ENCODE results near the gene ZNF678.

Gene ZNF678

GRCh38 chr1:227563324-227564201 lies at the start of gene ZNF678:
Gene ZNF678 (plus strand): TSS chr1:227563556. CDS start chr1:227650992, 87,436 bp downstream.
- DNase-seq (ENCODE audit: low spot score), result peak; percentile 93

GRCh38 chr1:227518876-227519275 lies 44.5 kb upstream of the ZNF678 start:
- no peak for DNase-seq (ENCODE audit: low spot score)

- no peak for DNase-seq (ENCODE audit: low spot score)
Measured at GRCh38 chr1:227521782-227522181, 41.6 kb upstream of the ZNF678 start.

DNA sequence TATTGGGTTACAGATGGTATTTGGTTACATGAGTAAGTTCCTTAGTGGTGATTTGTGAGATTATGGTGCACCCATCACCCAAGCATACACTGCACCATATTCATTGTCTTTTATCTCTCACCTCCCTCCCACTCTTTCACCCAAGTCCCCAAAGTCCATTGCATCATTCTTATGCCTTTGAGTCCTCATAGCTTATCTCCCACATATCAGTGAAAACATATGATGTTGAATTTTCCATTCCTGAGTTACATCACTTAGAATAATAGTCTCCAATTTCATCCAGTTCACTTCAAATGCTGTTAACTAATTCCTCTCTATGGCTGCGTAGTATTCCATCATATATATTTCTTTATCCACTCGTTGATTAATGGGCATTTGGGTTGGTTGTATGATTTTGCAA lies 36.8 kb upstream of the ZNF678 start:
- DNase-seq (ENCODE audit: low spot score), result no peak

GRCh38 chr1:227532019-227532619 lies 31.2 kb upstream of the ZNF678 start:
- no peak for DNase-seq (ENCODE audit: low spot score)

- no peak for DNase-seq (ENCODE audit: low spot score)
Measured at GRCh38 chr1:227540170-227541098, 22.9 kb upstream of the ZNF678 start.

DNA sequence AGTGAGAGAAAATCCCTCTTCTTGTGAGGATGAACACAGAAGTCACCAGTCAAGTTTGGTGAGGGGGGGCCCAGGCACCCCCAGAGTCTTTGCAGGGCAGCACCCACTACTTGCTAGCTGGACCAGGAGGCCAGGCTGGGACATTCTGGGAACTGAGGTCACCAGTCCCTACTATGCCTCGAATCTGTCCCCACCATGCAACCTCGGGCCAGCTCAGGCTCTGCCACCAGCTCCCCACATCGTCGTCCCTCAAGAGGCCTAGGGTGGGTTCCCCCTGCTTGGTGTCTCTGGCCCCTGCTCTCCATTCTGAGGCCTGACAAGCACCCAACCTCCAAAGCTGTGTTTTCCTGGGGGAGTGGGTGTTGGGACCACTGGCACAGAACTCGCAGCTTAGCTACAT lies 22.2 kb upstream of the ZNF678 start:
- no peak for DNase-seq (ENCODE audit: low spot score)

DNA sequence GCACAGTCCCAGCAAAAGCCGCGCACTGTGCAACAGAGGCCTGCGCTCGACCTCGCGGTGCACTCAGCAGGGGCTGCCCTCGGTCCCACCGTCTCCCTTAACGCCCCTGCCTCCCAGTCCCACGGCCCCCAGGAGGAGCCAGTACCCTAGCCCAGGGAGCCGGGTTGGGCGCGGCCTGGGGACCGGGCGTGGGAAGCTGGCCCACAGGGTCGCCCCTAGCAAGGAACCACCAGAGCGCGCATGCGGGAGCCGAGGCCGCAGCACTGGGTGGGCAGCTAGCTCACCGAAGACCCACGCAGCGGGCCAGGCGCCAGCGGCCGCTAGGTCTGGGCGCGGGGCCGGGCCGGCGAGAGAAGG lies 21.6 kb upstream of the ZNF678 start:
- no peak for DNase-seq (ENCODE audit: low spot score)

DNA sequence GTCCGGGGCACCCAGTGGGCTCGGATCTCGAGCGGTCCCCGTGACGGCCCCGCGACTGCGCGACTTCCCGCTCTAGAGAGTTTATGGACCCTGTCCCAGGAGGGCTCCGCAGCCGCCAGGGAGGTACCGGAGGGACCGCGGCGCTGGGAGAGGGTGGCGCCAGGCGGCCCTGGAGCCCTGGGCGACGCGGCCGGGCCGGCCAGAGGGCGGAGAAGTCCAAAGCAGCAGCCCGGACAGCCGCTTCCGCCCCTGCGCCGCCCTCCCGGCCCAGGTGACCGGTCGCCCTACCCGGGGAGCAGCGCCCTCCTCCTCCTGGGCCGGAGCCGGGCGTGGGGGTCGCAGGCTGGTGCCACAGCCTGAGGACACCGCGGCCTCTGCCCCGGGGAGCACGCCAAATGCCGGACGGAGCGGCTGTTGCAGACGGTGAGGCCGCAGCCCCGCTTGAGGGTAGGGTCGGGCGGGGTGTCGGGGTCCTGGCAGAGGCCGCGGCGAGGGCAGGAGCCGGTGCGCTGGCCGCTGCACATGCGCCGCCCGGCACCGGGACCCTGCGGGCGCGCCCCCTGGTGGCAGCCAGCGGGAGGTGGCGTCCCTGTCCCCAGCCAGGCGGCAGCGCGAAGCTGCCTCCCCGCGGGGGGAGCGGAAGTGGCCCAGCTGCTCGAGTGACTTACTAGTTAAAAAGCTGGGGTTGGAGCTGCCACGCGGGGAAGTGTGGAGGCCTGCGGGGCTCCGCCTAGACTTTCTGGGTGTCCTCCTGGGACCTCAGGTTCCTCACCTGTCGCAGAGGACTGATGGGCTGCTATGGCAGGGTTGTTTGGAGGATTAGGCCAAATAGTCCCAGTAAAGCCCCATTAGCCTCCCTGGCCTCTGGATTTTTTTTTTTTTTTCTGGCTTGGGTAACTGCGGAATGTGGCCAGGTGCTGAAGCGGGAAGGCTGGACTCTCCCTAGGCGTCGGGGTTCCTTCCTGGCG lies 20.9 kb upstream of the ZNF678 start:
- DNase-seq (ENCODE audit: low spot score), result peak; percentile 89

- DNase-seq (ENCODE audit: low spot score), result no peak
Measured at GRCh38 chr1:227543283-227544066, 19.9 kb upstream of the ZNF678 start.

GRCh38 chr1:227544067-227545050 lies 19.0 kb upstream of the ZNF678 start:
- no peak for DNase-seq (ENCODE audit: low spot score)

GRCh38 chr1:227545361-227545760 lies 18.0 kb upstream of the ZNF678 start:
- no peak for DNase-seq (ENCODE audit: low spot score)

- no peak for DNase-seq (ENCODE audit: low spot score)
Measured at GRCh38 chr1:227546059-227546458, 17.3 kb upstream of the ZNF678 start.

- no peak for DNase-seq (ENCODE audit: low spot score)
Measured at GRCh38 chr1:227546598-227547309, 16.6 kb upstream of the ZNF678 start.

GRCh38 chr1:227547310-227548118 lies 15.8 kb upstream of the ZNF678 start:
- no peak for DNase-seq (ENCODE audit: low spot score)

DNA sequence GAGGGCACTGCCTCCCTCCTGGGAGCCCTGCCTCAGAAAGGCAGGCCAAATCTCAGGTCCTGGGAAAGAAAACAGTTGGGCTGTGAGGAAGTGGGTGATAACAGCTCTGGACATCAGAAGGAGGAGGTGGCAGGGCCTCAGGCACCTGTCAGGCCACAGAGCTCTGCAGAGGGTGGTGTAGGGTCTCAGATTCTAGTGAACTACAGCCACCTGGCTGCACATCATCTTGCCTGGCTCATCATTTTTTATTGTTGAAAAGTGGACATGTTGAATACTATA lies 15.3 kb upstream of the ZNF678 start:
- DNase-seq (ENCODE audit: low spot score), result no peak

- DNase-seq (ENCODE audit: low spot score), result no peak
Measured at GRCh38 chr1:227548448-227548847, 14.9 kb upstream of the ZNF678 start.

DNA sequence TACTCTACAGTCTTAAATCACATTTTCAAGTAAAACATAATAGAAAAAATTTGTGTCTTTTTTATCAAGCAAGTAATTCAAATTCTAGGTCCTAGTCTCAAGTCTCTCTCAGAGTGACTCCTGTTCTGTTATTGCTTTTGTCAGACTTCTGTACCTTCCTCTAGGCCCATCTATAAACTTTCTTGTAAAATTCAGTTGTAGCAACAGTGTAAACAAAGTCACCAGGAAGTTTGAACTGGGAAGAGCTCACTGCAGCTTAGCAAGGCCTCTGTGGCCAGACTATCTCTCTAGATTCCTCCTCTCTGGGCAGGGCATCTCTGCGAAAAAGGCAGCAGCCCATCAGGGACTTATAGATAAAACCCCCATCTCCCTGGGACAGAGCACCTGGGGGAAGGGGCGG lies 13.5 kb upstream of the ZNF678 start:
- no peak for DNase-seq (ENCODE audit: low spot score)
